ENCODE results near the gene AVPR2.
A peak's percentile ranks its signal among the peaks of the same experiment; 100 is the strongest.

AVPR2 gene

GRCh38 chrX:153932220-153932915 lies 27.9 kb downstream of the AVPR2 start:
- no peak for DNase-seq (ENCODE audit: low spot score)

DNA sequence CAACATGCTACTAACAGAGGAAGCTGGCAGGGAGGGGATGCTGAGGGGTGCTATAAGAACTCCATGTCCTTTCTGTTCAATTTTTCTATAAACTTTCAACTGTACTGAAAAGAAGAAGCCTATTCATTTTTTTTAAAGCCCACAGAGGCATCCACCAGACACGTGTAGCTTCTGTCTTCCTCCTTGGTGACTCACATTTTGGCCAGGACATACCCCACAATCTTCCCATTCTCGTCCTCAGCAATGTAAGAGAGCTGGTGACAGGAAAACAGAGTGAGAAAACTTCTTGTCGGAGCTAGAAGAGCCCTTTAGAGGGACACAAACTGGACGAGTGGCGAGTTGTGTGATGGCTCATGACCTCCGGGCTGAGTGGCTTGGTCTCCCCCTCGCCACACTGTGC lies 29.3 kb downstream of the AVPR2 start:
- DNase-seq (ENCODE audit: low spot score), result peak; percentile 38

DNA sequence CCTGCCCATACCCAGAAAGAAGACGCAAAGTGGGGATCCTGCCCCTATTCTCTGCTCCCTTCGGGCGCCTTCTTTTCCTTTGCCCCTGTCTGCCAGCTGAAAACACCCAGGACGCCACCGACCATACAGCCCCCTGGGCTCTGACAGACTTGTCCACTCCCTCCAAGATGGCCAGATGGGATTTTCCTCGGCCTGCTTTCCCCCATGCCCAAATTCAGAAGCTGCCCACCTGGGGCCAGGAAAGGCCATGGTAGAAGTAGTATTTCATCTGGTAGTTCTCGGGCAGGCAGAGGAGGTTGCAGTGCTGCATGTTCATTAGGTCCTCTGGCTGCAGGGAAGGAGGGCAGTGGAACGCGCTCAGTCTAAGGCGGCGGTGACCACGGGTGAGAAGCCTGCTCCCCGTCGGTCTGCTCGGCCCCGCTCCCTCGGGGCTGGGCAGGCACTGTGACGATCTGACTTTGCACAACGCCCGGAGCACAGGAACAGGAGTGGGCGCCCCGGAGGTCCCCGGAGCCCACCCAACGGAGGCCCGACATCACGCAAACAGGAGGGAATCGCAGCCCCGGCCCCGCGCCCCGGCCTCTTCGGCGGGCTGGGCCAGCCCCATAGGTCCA lies 29.8 kb downstream of the AVPR2 start:
- no peak for DNase-seq (ENCODE audit: low spot score)

- peak; percentile 88 for DNase-seq (ENCODE audit: low spot score)
Measured at GRCh38 chrX:153934762-153935325, 30.4 kb downstream of the AVPR2 start, which contains the start of gene NAA10. Gene NAA10, minus strand, starts transcription at chrX:153935037. Its CDS starts 133 bp downstream, at chrX:153934904.

DNA sequence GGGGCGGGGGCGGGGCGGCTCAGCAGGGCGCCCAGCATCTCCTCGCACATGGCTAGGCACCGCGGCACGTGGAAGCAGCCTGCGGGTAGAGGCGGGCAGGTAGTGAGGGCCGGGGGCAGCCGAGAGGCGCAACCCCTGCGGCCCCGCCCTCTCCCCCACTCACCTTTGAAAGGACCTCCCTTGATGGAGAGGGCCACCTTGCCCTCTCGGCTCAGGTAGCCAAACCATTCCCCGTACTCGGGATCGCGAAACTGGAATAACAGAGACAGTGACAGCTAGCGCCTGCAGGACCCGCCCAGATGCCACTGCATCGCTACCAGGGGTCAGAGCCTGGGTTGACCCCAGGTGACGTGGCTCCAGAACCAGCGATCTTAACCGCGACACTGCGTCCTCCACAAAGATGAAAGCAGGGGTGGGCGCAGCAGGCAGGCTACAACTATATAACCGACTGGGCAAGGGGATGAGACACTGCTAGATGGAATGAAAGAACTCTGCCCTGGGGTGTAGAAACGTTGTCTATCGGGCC lies 30.9 kb downstream of the AVPR2 start:
- no peak for DNase-seq (ENCODE audit: low spot score)

GRCh38 chrX:153937056-153937455 lies 32.6 kb downstream of the AVPR2 start:
- DNase-seq (ENCODE audit: low spot score), result no peak

DNA sequence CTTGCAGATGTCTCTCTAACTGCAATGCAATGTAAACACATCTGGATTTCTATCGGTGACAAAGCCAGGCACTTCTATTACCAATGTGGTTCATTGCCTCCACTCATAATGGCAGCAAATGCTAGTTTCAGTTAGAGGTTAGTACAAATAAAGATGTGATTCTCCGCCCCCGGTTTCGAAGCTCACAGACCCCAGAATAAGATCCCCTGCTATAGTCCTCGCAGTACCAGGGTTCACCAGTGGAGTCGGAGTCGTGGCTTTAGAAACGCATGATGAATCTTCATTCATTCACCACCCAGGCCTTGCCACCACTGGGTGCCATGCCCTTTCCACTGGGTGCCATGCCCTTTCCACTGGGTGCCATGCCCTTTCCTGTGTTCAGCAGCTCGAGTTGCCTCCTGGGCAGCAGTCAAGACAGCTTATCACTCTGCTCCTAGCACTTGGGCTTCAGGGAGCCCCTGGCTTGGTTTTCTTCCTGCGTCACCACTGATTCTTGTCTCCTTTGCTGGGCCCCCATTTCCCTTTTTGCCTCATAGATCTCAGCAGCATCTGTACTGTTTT lies 33.8 kb downstream of the AVPR2 start:
- DNase-seq (ENCODE audit: low spot score), result no peak

- no peak for DNase-seq (ENCODE audit: low spot score)
Measured at GRCh38 chrX:153939573-153939972, 35.1 kb downstream of the AVPR2 start.

DNA sequence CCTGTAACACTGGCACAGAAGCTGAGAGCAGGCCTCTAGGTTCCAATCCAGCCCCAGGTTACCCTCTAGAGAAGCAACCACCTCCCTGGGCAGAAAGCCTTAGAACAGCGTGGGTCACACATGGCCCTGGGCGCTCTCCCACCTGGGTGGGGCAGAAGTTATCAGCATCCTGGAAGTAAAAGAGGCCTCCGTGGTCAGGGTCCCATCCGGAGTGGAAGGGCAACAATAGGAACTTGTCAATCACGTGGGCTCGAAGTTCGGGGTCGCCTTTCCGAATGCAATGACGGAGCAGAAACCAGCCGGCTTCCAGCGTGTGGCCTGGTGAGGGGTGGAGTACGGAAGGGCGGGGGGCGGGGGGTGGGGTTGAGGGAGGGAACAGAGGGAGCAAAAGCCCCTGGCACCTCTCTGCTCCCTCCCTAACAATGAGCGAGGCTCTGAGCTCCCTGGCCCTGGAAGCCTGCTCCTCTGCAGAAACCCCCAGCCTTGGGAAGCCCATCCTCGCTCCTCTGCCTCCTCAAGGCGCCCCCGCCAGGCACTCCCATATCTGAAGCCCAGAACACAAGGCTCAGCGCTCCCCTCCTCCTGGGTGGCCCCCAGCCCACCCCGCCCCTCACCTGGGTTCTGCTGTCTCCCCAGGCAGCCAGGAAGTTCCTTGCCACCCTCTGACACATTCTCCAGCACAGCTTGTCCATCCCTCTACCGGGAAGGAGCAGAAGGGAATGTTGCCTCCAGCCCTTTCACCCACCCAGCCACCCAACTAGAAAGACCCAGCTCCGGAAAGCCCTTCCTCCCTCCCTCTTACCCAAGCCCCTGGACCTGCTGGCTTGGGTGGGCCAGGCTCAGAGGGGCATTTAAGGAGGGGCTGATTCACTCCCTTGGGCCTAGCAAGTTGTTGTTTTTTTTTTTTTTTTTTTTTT lies 37.1 kb downstream of the AVPR2 start:
- DNase-seq (ENCODE audit: low spot score), result no peak

- no peak for DNase-seq (ENCODE audit: low spot score)
Measured at GRCh38 chrX:153944140-153944799, 39.8 kb downstream of the AVPR2 start, which contains the start of gene RENBP. Gene RENBP, minus strand, starts transcription at chrX:153944643. Its CDS starts 33 bp downstream, at chrX:153944610.

- no peak for DNase-seq (ENCODE audit: low spot score)
Measured at GRCh38 chrX:153944800-153945150, 40.3 kb downstream of the AVPR2 start.

DNA sequence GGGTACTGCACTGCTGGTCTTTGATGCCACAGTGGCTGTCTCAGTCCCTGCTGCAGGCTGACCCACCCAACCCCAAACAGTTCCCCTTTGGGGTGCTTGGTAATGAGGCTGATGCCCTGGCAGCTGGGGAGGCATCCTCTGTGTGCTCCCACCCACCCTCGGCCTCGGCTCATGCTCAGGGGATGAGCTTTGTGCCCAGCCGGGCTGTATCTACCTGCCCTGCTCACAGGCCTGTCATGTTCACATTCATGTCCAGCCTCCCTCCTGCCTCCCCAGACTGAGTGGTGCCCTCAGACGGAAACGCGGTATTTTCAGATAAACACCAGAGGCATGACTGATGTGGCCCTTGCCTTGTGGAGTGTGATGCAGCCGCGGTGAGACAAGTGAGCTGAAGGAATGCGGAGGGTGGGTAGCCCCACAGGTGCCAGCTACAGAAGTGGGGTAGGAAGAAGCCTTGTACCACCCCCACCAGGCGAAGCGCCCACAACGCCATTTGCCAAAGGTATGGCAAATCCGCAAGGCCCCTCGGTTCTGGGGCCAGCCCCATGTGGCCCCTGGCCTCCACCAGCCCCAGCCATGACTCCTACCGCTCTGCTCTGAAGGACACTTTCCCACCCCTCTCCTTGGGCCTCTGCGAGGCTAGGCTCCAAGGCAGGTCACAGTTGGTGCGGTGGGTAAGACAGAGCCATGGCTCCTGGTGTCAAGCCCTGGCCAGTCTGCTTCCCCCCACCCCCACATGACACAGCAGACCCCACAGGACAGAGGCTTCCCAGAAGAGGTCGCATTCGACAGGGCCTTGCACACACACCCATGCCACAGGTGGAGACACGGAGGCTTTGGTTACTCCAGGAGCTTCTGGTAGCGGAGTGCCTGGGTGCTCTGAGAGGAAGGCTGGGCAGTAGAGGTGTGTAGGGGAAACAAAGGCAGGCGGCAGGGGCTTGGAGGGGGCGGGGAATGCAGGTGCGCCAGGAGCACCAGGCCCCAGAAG lies 41.8 kb downstream of the AVPR2 start:
- no peak for DNase-seq (ENCODE audit: low spot score)

- DNase-seq (ENCODE audit: low spot score), result peak; percentile 82
Measured at GRCh38 chrX:153947009-153947769, 42.7 kb downstream of the AVPR2 start.

DNA sequence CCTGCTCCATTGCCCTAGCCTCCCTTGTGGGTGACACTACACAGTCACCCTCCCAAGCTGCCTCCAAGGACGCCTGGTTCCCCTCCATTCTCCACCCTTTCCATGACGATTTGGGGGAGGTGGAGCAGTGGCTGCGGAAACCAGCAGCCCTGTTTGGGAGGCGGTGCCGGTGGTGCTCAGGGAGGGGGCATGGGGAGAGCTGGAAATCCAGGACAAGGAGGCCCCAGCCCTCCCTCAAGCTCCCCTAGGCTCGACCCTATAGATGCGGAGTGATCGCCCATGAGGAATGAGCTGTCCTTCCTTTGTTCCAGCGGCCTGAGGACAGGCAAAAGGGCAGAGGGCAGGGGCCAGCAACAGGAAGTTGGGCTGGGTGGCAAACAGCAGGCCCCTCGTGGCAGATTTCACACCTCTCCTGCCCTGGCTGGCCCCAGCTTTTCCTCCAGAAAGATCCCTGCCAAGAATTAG lies 43.6 kb downstream of the AVPR2 start:
- no peak for DNase-seq (ENCODE audit: low spot score)

DNA sequence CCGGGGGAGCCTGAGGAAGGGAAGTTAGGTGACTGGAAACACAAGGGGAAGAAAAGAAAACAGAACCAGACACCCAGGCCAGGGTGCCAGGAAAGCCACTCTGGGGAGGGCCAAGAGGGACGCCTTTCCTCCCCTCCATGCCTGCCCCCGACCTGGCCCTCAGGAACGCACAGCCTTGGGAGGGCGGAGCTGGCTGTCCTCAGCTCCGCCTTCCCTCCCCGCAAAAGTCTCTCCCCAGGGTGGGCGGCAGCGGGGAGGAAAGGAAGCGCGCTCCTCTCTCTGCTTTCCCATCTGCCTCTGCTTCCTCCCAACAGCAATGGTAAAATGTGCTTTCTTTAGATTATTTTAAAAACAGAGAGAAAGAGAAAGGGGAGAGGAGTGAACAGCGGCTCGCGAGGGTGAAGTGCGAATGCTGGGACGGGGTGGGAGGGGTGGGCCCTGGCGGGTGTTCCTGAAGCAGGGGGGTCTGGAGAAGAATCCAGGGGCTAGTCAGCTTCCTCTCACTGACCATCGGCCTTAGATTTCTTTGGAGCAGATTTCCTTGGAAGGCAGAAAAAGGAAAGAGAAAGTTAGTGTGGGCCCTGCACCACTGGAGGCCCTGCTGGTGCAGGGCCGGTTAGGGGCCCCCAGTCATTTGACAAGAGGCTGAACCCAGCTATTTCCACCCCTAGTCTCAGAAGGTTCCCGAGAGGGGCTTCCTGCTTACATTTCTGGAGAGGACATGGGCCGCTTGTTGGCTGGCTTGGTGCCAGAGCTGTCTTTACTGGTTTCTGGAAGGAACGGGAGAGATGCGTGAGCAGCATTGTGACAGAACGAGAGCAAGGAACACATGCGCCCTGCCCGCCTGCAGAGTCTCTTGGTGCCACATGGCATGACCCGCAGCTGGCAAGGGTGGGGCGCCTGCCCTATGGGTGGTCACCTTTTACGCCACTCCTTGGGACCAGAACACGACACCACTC lies 44.7 kb downstream of the AVPR2 start:
- DNase-seq (ENCODE audit: low spot score), result no peak

DNA sequence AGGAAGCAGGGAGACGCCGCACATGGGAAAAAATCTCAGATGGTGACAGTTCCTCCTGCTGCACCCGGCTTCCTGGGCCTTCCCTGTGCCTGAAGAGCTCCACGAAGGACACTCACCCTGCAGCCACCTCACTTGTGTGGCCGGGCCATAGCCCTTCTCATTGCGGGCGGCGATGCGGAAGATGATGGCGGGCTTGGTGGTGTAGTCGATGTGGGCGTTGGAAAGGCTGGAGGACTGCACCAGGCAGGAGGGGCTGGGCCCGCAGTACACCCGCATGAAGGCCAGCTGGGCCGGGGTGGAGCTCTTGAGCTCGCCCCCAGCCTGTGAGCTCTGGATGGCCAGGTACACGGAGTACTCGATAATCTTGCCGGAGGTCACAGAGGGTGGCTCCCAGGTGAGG lies 45.7 kb downstream of the AVPR2 start:
- no peak for DNase-seq (ENCODE audit: low spot score)

DNA sequence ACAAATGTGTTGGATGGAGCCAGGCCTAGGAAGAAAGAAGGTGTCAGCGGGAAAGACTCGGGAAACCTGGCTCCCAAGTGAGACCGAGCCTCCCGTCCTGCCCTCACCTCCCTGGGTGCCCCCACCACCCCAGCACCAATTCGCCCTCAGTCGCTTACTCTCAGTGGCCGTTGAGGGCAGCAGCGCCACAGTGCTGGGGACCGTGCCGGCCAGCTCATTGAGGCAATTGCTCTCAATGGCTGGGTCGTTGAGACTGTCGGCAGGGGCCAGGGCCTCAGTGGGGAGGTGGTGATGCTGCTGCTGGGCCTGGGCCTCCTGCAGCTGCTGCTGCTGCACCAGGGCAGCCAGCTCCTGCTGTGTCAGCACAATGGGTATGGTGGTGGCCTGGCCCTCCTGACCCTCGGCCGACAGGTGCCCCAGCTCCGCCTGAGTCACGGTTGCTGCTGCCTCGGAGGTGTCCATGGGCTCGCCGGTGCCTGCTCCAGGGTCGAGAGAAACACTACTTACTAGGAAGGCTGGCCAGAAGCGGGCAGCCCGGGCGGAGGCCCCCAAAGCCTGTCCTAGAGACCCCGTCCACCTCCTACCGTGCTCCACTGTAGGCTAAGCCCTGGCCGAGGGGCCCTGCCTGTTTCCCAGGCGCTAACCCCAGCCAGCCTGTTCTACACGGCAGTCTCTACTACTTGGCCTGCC lies 47.4 kb downstream of the AVPR2 start:
- DNase-seq (ENCODE audit: low spot score), result no peak
